ENCODE data around the gene ASCL3.

ASCL3 gene

DNA sequence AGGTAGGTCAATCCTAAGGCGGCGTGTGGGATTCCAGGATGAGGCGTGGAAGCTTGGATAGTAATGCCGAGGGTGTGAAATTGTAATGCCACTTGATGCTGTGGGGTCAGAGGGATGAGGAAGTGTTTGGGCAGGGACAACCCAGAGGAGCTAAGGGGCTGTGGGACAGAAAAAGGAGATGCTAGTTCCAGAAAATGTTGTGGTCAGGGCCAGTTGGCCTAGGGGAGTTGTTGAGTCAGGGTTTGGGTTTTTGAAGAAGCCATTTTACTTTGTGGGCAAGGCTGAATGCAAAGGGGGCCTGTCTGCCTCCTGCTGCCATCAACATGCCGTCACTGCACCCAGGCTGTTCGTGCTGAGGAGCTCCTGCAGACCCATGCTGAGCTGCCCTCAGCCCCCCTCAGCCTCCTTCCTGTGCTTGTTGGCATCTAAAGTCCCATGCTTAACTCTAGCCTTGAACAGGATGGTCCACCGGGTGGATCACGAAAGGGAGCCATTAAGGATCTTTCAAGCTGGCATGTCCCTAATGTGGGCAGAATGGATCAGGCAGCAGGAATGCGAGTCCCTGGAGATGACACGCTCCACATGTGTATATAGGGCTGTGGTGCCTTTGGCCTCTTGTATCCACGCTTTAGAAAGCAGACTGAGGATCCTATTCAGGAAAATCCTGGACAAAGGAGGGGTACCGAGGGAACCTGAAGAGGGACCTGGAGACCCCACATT lies 12.2 kb downstream of the ASCL3 start:
- WGBS, 2 experiments, result 89 to 91% methylated on average over 12 of the region's 12 CpGs
- Histone ChIP-seq H3K4me3 (ENCODE audit: insufficient read depth, low read depth, low read length) (no peak overlapping the region), H3K4me1 (ENCODE audit: control insufficient read depth, insufficient read depth, low read length) (peaks cover 15% of the 10 kb centered on the region), H3K9me3 (ENCODE audit: control insufficient read depth, low read length) (no peaks in the 10 kb centered on the region), H3K27me3 (ENCODE audit: control insufficient read depth, insufficient read depth, low read length, poor library complexity, severe bottlenecking) (no peaks in the 10 kb centered on the region), H3K27ac (ENCODE audit: insufficient read depth, low read depth, low read length, poor library complexity, severe bottlenecking) (no peak overlapping the region), H3K36me3 (ENCODE audit: control insufficient read depth, insufficient read depth, low read length) (no peaks in the 10 kb centered on the region)

DNA sequence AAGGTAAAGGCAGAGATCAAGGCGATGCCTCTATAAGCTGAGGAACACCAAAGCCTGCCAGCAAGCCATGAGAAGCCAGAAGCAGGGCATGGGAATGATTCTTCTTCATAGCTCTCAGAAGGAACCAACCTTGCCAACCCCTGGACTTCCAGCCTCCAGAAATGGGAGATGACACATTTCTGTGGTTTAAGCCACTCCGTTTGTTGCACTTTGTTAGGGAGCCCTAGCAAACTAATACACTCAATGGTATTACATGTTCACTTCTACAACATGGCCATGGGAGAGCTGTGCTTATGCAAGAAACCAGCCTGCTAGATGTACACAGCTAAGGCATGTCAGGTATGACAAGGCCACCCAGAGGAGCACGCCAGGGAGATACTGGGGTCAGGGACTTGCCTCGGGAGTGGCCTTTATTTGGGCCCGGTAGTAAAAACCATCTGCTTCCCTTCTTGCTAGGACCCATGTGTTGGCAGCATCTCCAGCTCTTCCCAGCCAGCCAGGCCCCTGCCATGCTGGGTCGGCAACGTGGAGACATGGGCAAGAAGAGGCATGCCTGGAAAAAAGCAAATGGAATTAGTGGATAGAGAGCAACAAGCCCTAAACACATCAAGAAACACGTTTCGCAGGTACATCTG lies 13.7 kb downstream of the ASCL3 start:
- 94 to 95% methylated on average over 9 of the region's 9 CpGs for WGBS, 2 experiments
- no peaks in the 10 kb centered on the region for H3K9me3 ChIP-seq (ENCODE audit: control insufficient read depth, low read length)
- no peaks in the 10 kb centered on the region for H3K27me3 ChIP-seq (ENCODE audit: control insufficient read depth, insufficient read depth, low read length, poor library complexity, severe bottlenecking)
- H3K4me3 ChIP-seq (ENCODE audit: insufficient read depth, low read depth, low read length), result no peak overlapping the region
- H3K4me1 ChIP-seq (ENCODE audit: control insufficient read depth, insufficient read depth, low read length), result peaks cover 7% of the 10 kb centered on the region
- H3K27ac ChIP-seq (ENCODE audit: insufficient read depth, low read depth, low read length, poor library complexity, severe bottlenecking), result no peak overlapping the region
- no peaks in the 10 kb centered on the region for H3K36me3 ChIP-seq (ENCODE audit: control insufficient read depth, insufficient read depth, low read length)

DNA sequence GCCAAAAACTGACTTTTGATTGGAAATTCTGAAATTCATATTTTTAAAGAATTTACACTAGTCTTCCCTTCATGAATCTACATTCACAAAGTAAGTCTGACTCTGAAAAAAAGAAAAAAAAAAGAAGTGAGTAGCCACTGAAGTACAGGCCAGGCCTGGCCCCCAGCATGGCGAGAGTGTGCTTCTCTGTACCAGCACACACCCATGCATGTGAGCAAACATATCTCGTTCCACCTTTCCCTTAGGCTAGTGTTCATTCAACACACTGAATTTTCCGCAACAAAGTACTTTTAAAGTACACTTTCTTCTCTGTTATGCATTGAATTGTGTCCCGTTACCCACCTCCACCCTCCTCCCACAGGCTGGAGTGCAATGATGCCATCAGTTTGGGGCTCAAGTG lies 14.6 kb downstream of the ASCL3 start:
- H3K27me3 ChIP-seq (ENCODE audit: control insufficient read depth, insufficient read depth, low read length, poor library complexity, severe bottlenecking), result no peaks in the 10 kb centered on the region
- H3K4me3 ChIP-seq (ENCODE audit: insufficient read depth, low read depth, low read length), result no peak overlapping the region
- 92% methylated on average over 4 of the region's 4 CpGs for WGBS, 2 experiments
- peaks cover 7% of the 10 kb centered on the region for H3K4me1 ChIP-seq (ENCODE audit: control insufficient read depth, insufficient read depth, low read length)
- H3K27ac ChIP-seq (ENCODE audit: insufficient read depth, low read depth, low read length, poor library complexity, severe bottlenecking), result no peak overlapping the region
- no peaks in the 10 kb centered on the region for H3K36me3 ChIP-seq (ENCODE audit: control insufficient read depth, insufficient read depth, low read length)
- no peaks in the 10 kb centered on the region for H3K9me3 ChIP-seq (ENCODE audit: control insufficient read depth, low read length)

DNA sequence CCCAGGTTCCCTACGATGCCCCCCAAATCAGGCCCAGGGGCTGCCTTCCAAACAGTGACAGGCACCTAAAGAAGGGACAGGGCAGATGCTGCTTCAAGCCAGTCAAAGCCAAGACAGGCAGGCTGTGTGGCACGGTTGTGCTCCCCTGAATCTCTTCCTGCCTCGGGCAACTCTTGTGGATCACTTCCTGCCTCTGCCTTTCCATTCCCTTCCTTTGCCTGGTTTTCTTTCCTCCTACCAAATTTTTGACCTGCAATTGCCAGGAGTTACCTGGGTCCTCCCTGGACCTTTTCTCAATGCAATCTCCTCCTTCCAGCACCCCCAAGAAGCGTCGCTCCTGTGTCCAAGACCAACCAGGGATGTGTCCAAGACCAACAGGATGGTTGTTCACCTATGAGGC lies 15.6 kb downstream of the ASCL3 start:
- 94% methylated on average over 5 of the region's 5 CpGs for WGBS, 2 experiments
- Histone ChIP-seq H3K36me3 (ENCODE audit: control insufficient read depth, insufficient read depth, low read length) (peaks cover 3% of the 10 kb centered on the region), H3K4me1 (ENCODE audit: control insufficient read depth, insufficient read depth, low read length) (no peaks in the 10 kb centered on the region), H3K9me3 (ENCODE audit: control insufficient read depth, low read length) (no peaks in the 10 kb centered on the region), H3K4me3 (ENCODE audit: insufficient read depth, low read depth, low read length) (no peak overlapping the region), H3K27ac (ENCODE audit: insufficient read depth, low read depth, low read length, poor library complexity, severe bottlenecking) (no peak overlapping the region), H3K27me3 (ENCODE audit: control insufficient read depth, insufficient read depth, low read length, poor library complexity, severe bottlenecking) (no peaks in the 10 kb centered on the region)

- no peaks in the 10 kb centered on the region for H3K27me3 ChIP-seq (ENCODE audit: control insufficient read depth, insufficient read depth, low read length, poor library complexity, severe bottlenecking)
- H3K27ac ChIP-seq (ENCODE audit: insufficient read depth, low read depth, low read length, poor library complexity, severe bottlenecking), result no peak overlapping the region
- WGBS, 2 experiments, result 89 to 94% methylated on average over 5 of the region's 5 CpGs
- no peak overlapping the region for H3K4me3 ChIP-seq (ENCODE audit: insufficient read depth, low read depth, low read length)
- H3K9me3 ChIP-seq (ENCODE audit: control insufficient read depth, low read length), result no peaks in the 10 kb centered on the region
- peaks cover 5% of the 10 kb centered on the region for H3K36me3 ChIP-seq (ENCODE audit: control insufficient read depth, insufficient read depth, low read length)
- H3K4me1 ChIP-seq (ENCODE audit: control insufficient read depth, insufficient read depth, low read length), result no peaks in the 10 kb centered on the region
Observed at GRCh38 chr11:8926236-8926635, 16.6 kb downstream of the ASCL3 start.

DNA sequence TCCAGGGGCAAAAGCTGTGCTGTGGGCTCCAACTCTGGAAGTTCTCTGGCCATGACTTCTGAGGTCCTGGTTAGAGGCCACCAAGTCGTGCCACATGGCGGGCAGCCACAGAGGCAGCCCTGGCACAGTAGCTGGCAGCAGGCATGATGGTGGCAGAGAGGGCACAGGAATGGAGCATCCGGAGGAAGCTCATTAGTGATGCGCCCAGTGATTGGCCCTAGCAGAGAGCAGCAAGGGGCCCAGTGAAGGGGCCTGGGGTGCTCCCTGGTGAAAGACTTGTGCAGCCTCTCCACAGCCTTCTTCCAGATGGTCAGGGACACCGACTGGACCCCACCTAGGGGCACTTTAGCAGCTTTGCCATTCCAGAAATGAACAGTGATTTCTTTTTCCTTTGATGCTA lies 17.1 kb downstream of the ASCL3 start:
- no peaks in the 10 kb centered on the region for H3K4me1 ChIP-seq (ENCODE audit: control insufficient read depth, insufficient read depth, low read length)
- H3K27ac ChIP-seq (ENCODE audit: insufficient read depth, low read depth, low read length, poor library complexity, severe bottlenecking), result no peak overlapping the region
- H3K9me3 ChIP-seq (ENCODE audit: control insufficient read depth, low read length), result no peaks in the 10 kb centered on the region
- H3K4me3 ChIP-seq (ENCODE audit: insufficient read depth, low read depth, low read length), result no peak overlapping the region
- no peaks in the 10 kb centered on the region for H3K27me3 ChIP-seq (ENCODE audit: control insufficient read depth, insufficient read depth, low read length, poor library complexity, severe bottlenecking)
- peaks cover 10% of the 10 kb centered on the region for H3K36me3 ChIP-seq (ENCODE audit: control insufficient read depth, insufficient read depth, low read length)
- WGBS, 2 experiments, result 91 to 96% methylated on average over 5 of the region's 5 CpGs

GRCh38 chr11:8922691-8923090 lies 20.1 kb downstream of the ASCL3 start:
- H3K27ac ChIP-seq (ENCODE audit: insufficient read depth, low read depth, low read length, poor library complexity, severe bottlenecking), result no peak overlapping the region
- H3K4me1 ChIP-seq (ENCODE audit: control insufficient read depth, insufficient read depth, low read length), result no peaks in the 10 kb centered on the region
- H3K27me3 ChIP-seq (ENCODE audit: control insufficient read depth, insufficient read depth, low read length, poor library complexity, severe bottlenecking), result no peaks in the 10 kb centered on the region
- H3K4me3 ChIP-seq (ENCODE audit: insufficient read depth, low read depth, low read length), result no peak overlapping the region
- WGBS, 2 experiments, result 93 to 94% methylated on average over 4 to 5 of the region's 5 CpGs
- peaks cover 32% of the 10 kb centered on the region for H3K36me3 ChIP-seq (ENCODE audit: control insufficient read depth, insufficient read depth, low read length)
- no peaks in the 10 kb centered on the region for H3K9me3 ChIP-seq (ENCODE audit: control insufficient read depth, low read length)

GRCh38 chr11:8917157-8917825 lies 25.5 kb downstream of the ASCL3 start:
- no peaks in the 10 kb centered on the region for H3K9me3 ChIP-seq (ENCODE audit: control insufficient read depth, low read length)
- peak overlapping the region; percentile 91 for H3K27ac ChIP-seq (ENCODE audit: insufficient read depth, low read depth, low read length, poor library complexity, severe bottlenecking)
- no peak overlapping the region for H3K4me3 ChIP-seq (ENCODE audit: insufficient read depth, low read depth, low read length)
- H3K27me3 ChIP-seq (ENCODE audit: control insufficient read depth, insufficient read depth, low read length, poor library complexity, severe bottlenecking), result no peaks in the 10 kb centered on the region
- peaks cover 19% of the 10 kb centered on the region for H3K4me1 ChIP-seq (ENCODE audit: control insufficient read depth, insufficient read depth, low read length)
- WGBS, 2 experiments, result 61 to 72% methylated on average over 5 of the region's 5 CpGs
- H3K36me3 ChIP-seq (ENCODE audit: control insufficient read depth, insufficient read depth, low read length), result peaks cover 29% of the 10 kb centered on the region

DNA sequence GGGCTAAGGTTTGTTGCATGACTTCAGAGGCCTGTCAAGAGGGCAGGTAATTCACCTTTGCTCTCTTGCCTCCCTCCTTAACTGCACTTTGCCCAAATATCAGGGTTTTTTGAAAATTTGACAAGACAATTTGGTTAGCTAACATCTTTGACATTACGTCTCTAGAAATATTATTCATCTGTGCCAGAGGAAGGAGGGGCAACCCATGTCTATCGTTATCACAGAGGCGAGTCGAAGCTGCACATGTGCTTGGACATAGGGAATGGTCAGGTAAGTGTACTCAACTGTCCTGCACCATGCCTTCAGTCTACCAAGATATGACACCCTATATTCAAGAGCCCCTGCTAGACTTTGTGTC lies 28.2 kb downstream of the ASCL3 start:
- no peak overlapping the region for H3K27ac ChIP-seq (ENCODE audit: insufficient read depth, low read depth, low read length, poor library complexity, severe bottlenecking)
- H3K4me3 ChIP-seq (ENCODE audit: insufficient read depth, low read depth, low read length), result no peak overlapping the region
- H3K27me3 ChIP-seq (ENCODE audit: control insufficient read depth, insufficient read depth, low read length, poor library complexity, severe bottlenecking), result peaks cover 5% of the 10 kb centered on the region
- H3K36me3 ChIP-seq (ENCODE audit: control insufficient read depth, insufficient read depth, low read length), result peaks cover 14% of the 10 kb centered on the region
- H3K9me3 ChIP-seq (ENCODE audit: control insufficient read depth, low read length), result no peaks in the 10 kb centered on the region
- peaks cover 19% of the 10 kb centered on the region for H3K4me1 ChIP-seq (ENCODE audit: control insufficient read depth, insufficient read depth, low read length)
- 94 to 97% methylated on average over 4 of the region's 4 CpGs for WGBS, 2 experiments

DNA sequence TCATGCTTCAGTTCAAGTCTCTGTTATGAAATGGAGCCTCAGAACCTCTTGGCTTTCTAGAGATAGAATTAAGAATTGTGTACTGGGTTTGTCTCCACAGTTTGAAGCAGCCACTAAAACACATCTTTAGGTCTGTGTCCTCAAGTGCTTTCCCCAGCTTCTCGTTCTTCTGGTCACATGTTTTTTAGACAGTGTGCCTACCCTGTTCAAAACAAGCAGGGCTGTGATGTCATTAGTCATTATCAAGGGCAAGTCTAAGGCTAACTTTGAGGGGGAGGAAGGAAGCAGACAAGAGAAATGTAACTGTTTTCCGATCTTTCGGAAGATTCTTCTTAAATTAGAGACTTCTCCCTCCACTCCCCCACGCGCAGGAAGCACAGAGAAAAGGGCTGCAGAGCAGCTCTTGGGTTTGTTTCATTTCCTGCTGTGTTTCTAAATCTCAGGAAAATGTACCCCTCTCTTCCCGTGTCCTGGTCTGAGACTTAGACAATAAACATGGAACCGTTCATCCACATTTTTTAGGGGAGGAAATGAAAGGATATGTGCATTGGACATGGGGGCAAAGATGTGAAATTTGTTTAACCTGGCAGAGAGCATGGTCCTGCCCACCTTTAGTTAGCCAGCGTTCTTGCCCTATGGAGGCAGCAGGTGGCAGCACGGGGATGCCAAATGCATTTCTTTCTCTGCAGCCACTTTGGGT lies 28.7 kb downstream of the ASCL3 start:
- peaks cover 19% of the 10 kb centered on the region for H3K4me1 ChIP-seq (ENCODE audit: control insufficient read depth, insufficient read depth, low read length)
- peaks cover 10% of the 10 kb centered on the region for H3K27me3 ChIP-seq (ENCODE audit: control insufficient read depth, insufficient read depth, low read length, poor library complexity, severe bottlenecking)
- no peak overlapping the region for H3K4me3 ChIP-seq (ENCODE audit: insufficient read depth, low read depth, low read length)
- peaks cover 10% of the 10 kb centered on the region for H3K36me3 ChIP-seq (ENCODE audit: control insufficient read depth, insufficient read depth, low read length)
- 64 to 72% methylated on average over 9 of the region's 9 CpGs for WGBS, 2 experiments
- H3K9me3 ChIP-seq (ENCODE audit: control insufficient read depth, low read length), result no peaks in the 10 kb centered on the region
- no peak overlapping the region for H3K27ac ChIP-seq (ENCODE audit: insufficient read depth, low read depth, low read length, poor library complexity, severe bottlenecking)

Data from ectodermal cell (in vitro differentiated cells).